ENCODE results near the gene RALBP1.

Gene RALBP1

GRCh38 chr18:9552616-9553015 is 77.3 kb downstream of the RALBP1 start:
- DNase-seq, result no peak

DNA sequence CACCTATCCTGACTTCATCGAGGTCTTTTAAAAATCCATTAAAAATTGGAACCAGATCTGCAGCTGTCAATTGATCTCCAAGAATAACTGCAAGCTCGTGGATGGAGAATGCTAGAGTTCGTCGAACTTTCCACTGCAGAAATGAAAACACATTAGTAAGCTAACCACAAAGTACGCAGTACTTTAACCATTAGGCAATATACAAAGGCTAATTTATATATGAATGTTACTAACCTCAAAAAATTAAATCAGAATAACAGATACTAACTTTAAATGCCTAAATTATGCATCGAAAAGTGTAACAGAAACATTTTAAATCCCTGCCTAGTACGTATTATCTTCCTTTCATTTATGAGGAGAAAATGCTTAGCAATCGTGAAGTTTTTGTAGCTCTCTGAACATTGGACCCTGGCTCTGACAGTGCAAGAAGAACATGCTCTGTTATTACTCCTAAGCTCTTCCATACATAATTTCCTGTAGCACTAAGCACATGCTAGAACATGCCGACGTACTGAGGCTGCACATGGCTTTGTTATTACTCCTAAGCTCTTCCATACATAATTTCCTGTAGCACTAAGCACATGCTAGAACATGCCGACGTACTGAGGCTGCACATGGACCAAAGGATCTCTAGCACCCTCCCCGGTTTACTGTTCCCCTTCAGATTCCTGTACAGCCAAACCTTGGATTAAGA is 82.1 kb downstream of the RALBP1 start:
- no peak for DNase-seq

GRCh38 chr18:9558387-9559064 is 83.2 kb downstream of the RALBP1 start:
- DNase-seq, result no peak

DNA sequence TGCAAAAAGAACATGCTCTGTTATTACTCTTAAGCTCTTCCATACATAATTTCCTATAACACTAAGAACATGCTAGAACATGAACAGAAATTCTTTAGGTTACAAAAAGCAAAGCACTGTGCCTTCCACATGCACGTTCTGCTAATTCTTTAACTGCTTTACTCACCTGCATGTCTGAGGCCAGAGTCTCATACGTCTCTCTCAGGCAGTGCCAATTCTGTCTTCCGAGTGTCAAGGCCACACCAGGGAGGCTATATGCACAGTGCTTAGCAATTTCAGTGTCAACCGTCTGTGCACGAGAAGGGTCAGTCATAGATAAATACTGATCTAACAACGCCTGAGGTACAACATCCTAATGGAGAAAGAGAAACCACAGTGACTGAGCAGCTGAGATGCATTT is 83.9 kb downstream of the RALBP1 start:
- DNase-seq, result no peak

DNA sequence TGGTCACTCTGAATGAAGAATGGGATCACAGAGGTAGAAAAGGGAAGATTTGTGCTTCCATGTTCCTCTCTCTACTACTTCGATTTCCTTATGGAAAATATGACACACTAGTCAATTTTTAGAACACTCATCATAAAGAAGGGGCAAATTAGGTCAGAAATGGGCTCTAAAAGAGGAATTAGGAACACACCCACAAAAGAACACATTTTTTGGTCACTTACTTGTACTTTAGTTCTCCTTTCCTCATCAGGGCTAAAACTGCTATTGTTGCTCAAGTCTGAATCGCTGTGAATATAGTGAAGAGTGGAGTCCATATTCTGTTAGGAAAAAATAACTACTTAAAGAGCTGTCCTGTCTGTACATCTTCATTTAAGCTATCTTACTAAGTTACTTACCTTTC is 86.4 kb downstream of the RALBP1 start:
- no peak for DNase-seq

- no peak for DNase-seq
Measured at GRCh38 chr18:9562584-9562983, 87.3 kb downstream of the RALBP1 start.

DNA sequence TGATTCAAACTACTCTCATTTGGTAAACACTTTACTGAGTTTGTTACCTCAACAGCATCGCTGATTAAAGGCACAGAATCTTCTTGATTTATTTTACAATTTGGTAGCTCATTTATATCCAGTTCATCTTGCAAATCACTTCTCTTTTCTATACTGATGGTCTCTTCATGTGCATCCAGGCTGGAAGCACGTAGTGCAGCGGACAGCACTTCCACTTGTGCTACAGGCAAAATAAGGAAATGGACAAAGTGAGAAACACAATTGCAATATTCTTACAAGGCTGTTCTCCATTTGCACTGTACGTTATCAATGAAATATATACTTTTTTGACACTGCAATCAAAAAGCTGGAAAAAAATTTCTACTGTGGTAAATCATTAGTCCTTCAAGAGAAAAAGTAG is 88.0 kb downstream of the RALBP1 start:
- DNase-seq, result no peak

GRCh38 chr18:9565407-9565806 is 90.1 kb downstream of the RALBP1 start:
- DNase-seq, result no peak

GRCh38 chr18:9568186-9568585 is 92.9 kb downstream of the RALBP1 start:
- DNase-seq, result no peak

DNA sequence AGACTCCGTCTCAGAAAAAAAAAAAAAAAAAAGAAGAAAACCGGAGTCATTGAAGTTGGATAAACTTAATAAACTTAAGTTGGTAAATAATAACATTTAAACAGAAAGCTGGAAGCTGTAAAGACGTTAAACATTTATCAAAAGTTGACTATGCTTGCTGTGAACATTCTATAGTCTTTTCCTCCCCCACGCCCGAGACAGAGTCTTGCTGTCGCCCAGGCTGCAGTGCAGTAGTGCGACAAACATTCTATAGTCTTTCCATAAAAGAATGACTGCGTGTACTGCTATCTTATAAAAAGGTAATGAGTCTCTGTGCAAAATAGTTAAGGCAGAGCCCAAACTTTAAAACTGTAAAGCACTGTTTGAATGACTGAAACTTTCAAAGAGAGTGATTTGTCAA is 93.9 kb downstream of the RALBP1 start:
- DNase-seq, result no peak

DNA sequence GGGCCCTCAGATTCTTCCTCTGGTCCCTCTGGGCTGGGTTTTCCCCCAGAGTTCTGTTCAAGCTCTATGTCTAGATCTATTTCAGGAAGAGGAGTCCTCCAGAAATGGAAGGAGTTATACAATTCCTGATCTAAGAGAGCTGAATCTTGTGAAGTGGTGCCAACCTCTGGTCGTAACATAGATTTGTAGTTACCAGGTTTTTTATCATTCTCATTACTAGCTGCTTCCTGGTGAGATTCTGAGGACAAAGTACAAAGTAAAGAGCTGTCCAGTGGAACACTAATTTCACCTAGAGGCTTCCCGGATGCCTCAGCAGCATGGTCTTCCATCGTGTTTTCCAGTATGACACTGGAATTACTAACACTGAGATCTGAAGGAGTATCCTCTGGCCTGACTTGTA is 94.9 kb downstream of the RALBP1 start:
- DNase-seq, result no peak

DNA sequence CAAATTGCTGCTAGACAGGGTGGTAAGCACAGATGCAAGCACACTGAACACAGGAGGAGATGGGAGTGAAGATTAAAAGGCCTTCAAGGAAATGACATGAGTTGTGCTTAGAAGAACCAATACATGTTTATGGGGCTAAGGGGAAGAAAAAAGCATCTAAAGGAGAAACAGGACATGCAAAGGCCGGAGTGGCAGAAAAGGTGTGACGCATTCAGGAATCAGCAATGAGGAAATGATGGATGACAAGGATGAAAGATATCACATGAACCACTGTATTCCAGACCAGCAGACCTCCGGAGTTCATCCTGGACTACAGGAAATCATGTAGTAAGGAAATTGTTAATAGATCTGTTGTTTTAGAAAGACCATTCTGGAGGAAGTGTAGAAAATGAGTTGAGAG is 96.2 kb downstream of the RALBP1 start:
- no peak for DNase-seq

- no peak for DNase-seq
Measured at GRCh38 chr18:9574473-9575115, 99.3 kb downstream of the RALBP1 start.

DNA sequence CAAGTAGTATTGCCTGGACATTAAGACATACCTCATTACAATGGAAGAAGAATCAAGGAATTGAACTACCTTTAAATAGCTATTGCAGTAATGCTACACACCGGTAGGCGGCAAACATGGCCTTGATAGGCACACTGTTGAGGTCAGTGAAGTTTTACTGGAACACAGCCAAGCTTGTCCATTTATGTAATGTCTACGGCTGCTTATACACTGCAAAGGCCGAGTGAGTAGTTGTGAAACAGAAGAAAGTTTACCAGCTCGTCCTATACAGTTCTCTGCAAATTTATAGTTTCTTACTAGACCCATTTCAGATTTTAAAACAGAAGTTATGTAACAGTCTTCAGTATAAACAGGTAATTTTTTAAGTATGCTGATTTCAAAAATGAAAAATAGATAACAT is 100.2 kb downstream of the RALBP1 start:
- DNase-seq, result no peak

GRCh38 chr18:9577361-9577760 is 102.0 kb downstream of the RALBP1 start:
- DNase-seq, result no peak

DNA sequence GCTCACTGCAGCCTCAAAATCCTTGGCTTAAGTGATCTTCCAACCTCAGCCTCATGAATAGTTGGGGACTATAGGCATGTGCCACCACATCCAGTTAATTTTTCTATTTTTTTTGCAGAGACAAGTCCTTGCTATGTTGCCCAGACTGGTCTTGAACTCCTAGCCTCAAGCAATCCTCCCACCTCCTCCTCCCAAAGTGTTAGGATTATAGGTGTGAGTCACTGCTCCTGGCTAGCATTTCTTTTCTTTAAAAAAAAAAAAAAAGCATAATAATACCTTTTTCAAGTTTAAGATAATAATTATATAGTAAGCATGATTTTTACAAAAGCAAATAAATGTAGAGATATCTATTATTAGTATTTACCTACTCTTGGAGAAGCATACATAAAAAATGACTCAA is 103.0 kb downstream of the RALBP1 start:
- no peak for DNase-seq

- DNase-seq, result no peak
Measured at GRCh38 chr18:9581667-9582066, 106.4 kb downstream of the RALBP1 start.

DNA sequence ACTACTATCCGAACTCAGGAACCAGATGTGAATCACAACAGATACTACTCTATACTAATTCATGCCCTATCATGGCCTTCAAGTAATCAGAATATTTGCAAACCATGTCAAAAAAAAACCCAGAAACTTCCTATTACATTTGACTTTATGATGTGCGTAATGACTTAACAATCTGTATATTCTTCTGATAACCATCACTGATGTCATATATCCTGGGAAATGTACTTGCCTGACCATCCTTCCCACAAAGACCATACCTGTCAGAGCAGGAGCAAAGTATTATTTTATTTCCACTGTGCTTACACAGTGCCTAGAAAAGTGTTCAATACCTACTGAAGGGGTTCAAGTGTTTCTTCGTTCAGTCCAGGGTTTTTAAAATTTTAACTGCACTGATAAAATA is 111.5 kb downstream of the RALBP1 start:
- no peak for DNase-seq

All from activated CD8-positive, alpha-beta memory T cell treated with anti-CD3 and anti-CD28 coated beads, Interleukin-2, amount 50 U/mL, for 48 hours (primary cell).